K562 (cell line): ENCODE results near the gene SERPINH1. TPM values are rescaled to one million over a fixed set of nuclear protein-coding genes. Genes with fewer than 3 reads are reported as not detected.
A peak's percentile ranks its signal among the peaks of the same experiment; 100 is the strongest.

ENCODE experiments used
- ARNT ChIP-seq, 2 experiments: fragments of 450-650 bp; IDR thresholded peaks; 2 replicates each; pipeline ENCODE4 v1.6.1; 2016; ENCODE audit warnings: mild to moderate bottlenecking in 1 of 2
- CBFA2T2 ChIP-seq: fragments of 450-650 bp; conservative IDR thresholded peaks from 2 replicates; pipeline ENCODE4 v1.6.1; 2017; ENCODE audit warnings: mild to moderate bottlenecking
- CCAR2 ChIP-seq: fragments of 200-400 bp; formaldehyde crosslinking; IDR thresholded peaks from 2 replicates; pipeline ENCODE4 v1.6.1; 2017; ENCODE audit warnings: mild to moderate bottlenecking, low read depth, low read length
- CHCHD3 ChIP-seq: fragments of 250-450 bp; sonication (Bioruptor Pico); IDR thresholded peaks from 2 replicates; pipeline ENCODE4 v2.1.2; 2022; ENCODE audit warnings: mild to moderate bottlenecking
- CTBP1 ChIP-seq: fragments of 450-650 bp; IDR thresholded peaks from 2 replicates; pipeline ENCODE4 v1.6.1; 2016; ENCODE audit warnings: borderline replicate concordance
- ELF1 ChIP-seq: fragments of 200-800 bp; sonication (Bioruptor generic); IDR thresholded peaks from 2 replicates; pipeline ENCODE4 v1.6.1; 2016; ENCODE audit warnings: missing genetic modification characterization, missing compliant biosample characterization
- FOS ChIP-seq: IDR thresholded peaks from 3 replicates; pipeline ENCODE4 v1.6.1; 2011; ENCODE audit not compliant: insufficient read length; ENCODE audit errors: extremely low read depth
- HDAC6 ChIP-seq: IDR thresholded peaks from 2 replicates; pipeline ENCODE4 v1.6.1; 2012; ENCODE audit warnings: low read depth, mild to moderate bottlenecking, control low read depth, inconsistent platforms, low read length, moderate library complexity
- HLTF ChIP-seq: fragments of 450-650 bp; IDR thresholded peaks from 2 replicates; pipeline ENCODE4 v1.6.1; 2016
- JUND ChIP-seq, 2 experiments: IDR thresholded peaks; 2 replicates in 1 of 2; 3 replicates in 1 of 2; pipeline ENCODE4 v1.6.1; 2011; ENCODE audit warnings: borderline replicate concordance in 2 of 2, low read depth in 2 of 2, low read length in 2 of 2, improper control_type of control experiment in 1 of 2, missing biosample characterization in 1 of 2, missing genetic modification characterization in 1 of 2, missing genetic modification reagents in 1 of 2
- KDM4B ChIP-seq, 2 experiments: fragments of 450-650 bp in 1 of 2; sonication (generic) in 1 of 2; IDR thresholded peaks; 2 replicates each; pipeline ENCODE4 v1.6.1; 2016 to 2017; ENCODE audit warnings: borderline replicate concordance in 2 of 2, antibody characterized with exemption in 1 of 2, low read depth in 1 of 2, mild to moderate bottlenecking in 1 of 2
- KLF13 ChIP-seq: fragments of 450-650 bp; IDR thresholded peaks from 2 replicates; pipeline ENCODE4 v1.6.1; 2016; ENCODE audit warnings: missing genetic modification characterization, low read depth, mild to moderate bottlenecking, missing compliant biosample characterization, moderate library complexity, borderline replicate concordance
- MXI1 ChIP-seq: IDR thresholded peaks from 2 replicates; pipeline ENCODE4 v1.6.1; 2011; ENCODE audit warnings: low read depth, mild to moderate bottlenecking, improper control_type of control experiment, low read length
- RCOR1 ChIP-seq, 2 experiments: IDR thresholded peaks; 2 replicates each; pipeline ENCODE4 v1.6.1; 2012; ENCODE audit warnings: low read depth in 2 of 2, low read length in 2 of 2, borderline replicate concordance in 1 of 2, improper control_type of control experiment in 1 of 2
- SMARCE1 ChIP-seq: fragments of 450-650 bp; IDR thresholded peaks from 2 replicates; pipeline ENCODE4 v1.7.1; 2016; ENCODE audit warnings: mild to moderate bottlenecking
- STAT5B ChIP-seq: fragments of 250-450 bp; sonication (Bioruptor Pico); IDR thresholded peaks from 2 replicates; pipeline ENCODE4 v1.8.0; 2021; ENCODE audit warnings: mild to moderate bottlenecking, inconsistent platforms
- SUPT5H ChIP-seq: fragments of 450-650 bp; IDR thresholded peaks from 2 replicates; pipeline ENCODE4 v1.6.1; 2016
- TOE1 ChIP-seq, 2 experiments: fragments of 450-650 bp in 1 of 2; sonication (generic) in 1 of 2; formaldehyde crosslinking in 1 of 2; IDR thresholded peaks; 2 replicates each; pipeline versions ENCODE4 v1.7.1 to v1.8.0; 2016 to 2022; ENCODE audit warnings: borderline replicate concordance in 2 of 2, mild to moderate bottlenecking in 2 of 2, antibody characterized with exemption in 1 of 2, inconsistent platforms in 1 of 2, low read depth in 1 of 2, missing genetic modification reagents in 1 of 2, moderate library complexity in 1 of 2
- ZBED1 ChIP-seq: IDR thresholded peaks from 2 replicates; pipeline ENCODE4 v1.6.1; 2014
- ZBTB7A ChIP-seq: IDR thresholded peaks from 2 replicates; pipeline ENCODE4 v1.6.1; 2011; ENCODE audit warnings: low read depth, mild to moderate bottlenecking, low read length, moderate library complexity, borderline replicate concordance; ENCODE audit not compliant: control insufficient read depth
- ZNF311 ChIP-seq: fragments of 250-450 bp; sonication (Bioruptor Pico); IDR thresholded peaks from 2 replicates; pipeline ENCODE4 v1.4.0; 2020; ENCODE audit warnings: mild to moderate bottlenecking, moderate library complexity
- ZNF780A ChIP-seq: fragments of 250-450 bp; sonication (Bioruptor Pico); IDR thresholded peaks from 2 replicates; pipeline ENCODE4 v1.5.0; 2021; ENCODE audit warnings: mild to moderate bottlenecking
- polyA plus RNA-seq, 8 experiments: library from polyadenylated mRNA; depleted of rRNA in 4 of 8; stranded (reverse) in 5 of 8; unstranded in 3 of 8; fragments of >200 nt; fragmentation: Nextera tagmentation in 2 of 8; fragmentation: Illumina TruSeq in 1 of 8; extraction: Ambion mirVana in 2 of 8; extraction: Trizol in 1 of 8; gene quantifications; 2 replicates each; pipeline versions ENCODE4 v1.2.1 to v1.2.3, GENCODE V29; 2011 to 2014; ENCODE audit warnings: inconsistent platforms in 1 of 8, missing spikeins in 1 of 8
- total RNA-seq, 7 experiments: library from RNA; depleted of rRNA in 6 of 7; stranded (reverse); fragments of >200 nt in 6 of 7; fragmentation: Illumina TruSeq in 2 of 7; extraction: Trizol in 2 of 7; gene quantifications; 2 replicates each; pipeline versions ENCODE4 v1.2.1 to v1.2.3, GENCODE V29; 2011 to 2021; ENCODE audit warnings: low replicate concordance in 1 of 7
- TF ChIP-seq, protein P1 (sequence below): sonication (generic); formaldehyde crosslinking; IDR thresholded peaks from 2 replicates; pipeline ENCODE4 v1.8.1; 2023; ENCODE audit warnings: mild to moderate bottlenecking, missing genetic modification reagents
- TF ChIP-seq, protein P2 (sequence below): sonication (generic); formaldehyde crosslinking; IDR thresholded peaks from 2 replicates; pipeline ENCODE4 v1.8.1; 2022; ENCODE audit warnings: missing genetic modification reagents
- TF ChIP-seq, protein P3 (sequence below): sonication (generic); formaldehyde crosslinking; IDR thresholded peaks from 2 replicates; pipeline ENCODE4 v1.5.0; 2020; ENCODE audit warnings: missing genetic modification reagents

SERPINH1 gene
- total and polyA plus RNA-seq, 9 of the 15 experiments (the other 6 are each of a cell fraction or from before 2014, with no cell fraction given), result 2.8 to 106 (median 67.9) TPM

GRCh38 chr11:75576499-75576918 is 14.5 kb downstream of the SERPINH1 start (continued):
- TF ChIP-seq, protein P1, sequence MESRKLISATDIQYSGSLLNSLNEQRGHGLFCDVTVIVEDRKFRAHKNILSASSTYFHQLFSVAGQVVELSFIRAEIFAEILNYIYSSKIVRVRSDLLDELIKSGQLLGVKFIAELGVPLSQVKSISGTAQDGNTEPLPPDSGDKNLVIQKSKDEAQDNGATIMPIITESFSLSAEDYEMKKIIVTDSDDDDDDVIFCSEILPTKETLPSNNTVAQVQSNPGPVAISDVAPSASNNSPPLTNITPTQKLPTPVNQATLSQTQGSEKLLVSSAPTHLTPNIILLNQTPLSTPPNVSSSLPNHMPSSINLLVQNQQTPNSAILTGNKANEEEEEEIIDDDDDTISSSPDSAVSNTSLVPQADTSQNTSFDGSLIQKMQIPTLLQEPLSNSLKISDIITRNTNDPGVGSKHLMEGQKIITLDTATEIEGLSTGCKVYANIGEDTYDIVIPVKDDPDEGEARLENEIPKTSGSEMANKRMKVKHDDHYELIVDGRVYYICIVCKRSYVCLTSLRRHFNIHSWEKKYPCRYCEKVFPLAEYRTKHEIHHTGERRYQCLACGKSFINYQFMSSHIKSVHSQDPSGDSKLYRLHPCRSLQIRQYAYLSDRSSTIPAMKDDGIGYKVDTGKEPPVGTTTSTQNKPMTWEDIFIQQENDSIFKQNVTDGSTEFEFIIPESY (CRISPR knock-in tag), result peak; percentile 47; the same call in 1 of the 2 replicates
- TF ChIP-seq CTBP1 (peak; percentile 35; the same call in 1 of the 2 replicates), CBFA2T2 (no peak), ZNF311 (CRISPR knock-in tag) (no peak), ARNT (IDR thresholded peaks at IDR 0.05) (no peak), RCOR1 (IDR thresholded peaks at IDR 0.05; ENCODE audit: borderline replicate concordance in 1 of 2, low read depth in 2 of 2, low read length in 2 of 2) (no peak), CHCHD3 (CRISPR knock-in tag) (no peak), MXI1 (no peak), KDM4B (IDR thresholded peaks at IDR 0.05; ENCODE audit: borderline replicate concordance in 2 of 2, low read depth in 1 of 2) (no peak), FOS (no peak), KLF13 (no peak), ELF1 (tag) (peak; percentile 40; the same call in 1 of the 2 replicates), SUPT5H (no peak), JUND (IDR thresholded peaks at IDR 0.05; ENCODE audit: borderline replicate concordance, low read depth, low read length) (no peak), JUND (tag; IDR thresholded peaks at IDR 0.05; ENCODE audit: borderline replicate concordance, low read depth, low read length) (no peak), HLTF (no peak), ZNF780A (CRISPR knock-in tag) (no peak), SMARCE1 (no peak), CCAR2 (no peak), HDAC6 (no peak), TOE1 (IDR thresholded peaks at IDR 0.05; ENCODE audit: borderline replicate concordance) (no peak), TOE1 (CRISPR knock-in tag; IDR thresholded peaks at IDR 0.05; ENCODE audit: borderline replicate concordance, low read depth) (no peak), ZBTB7A (no peak), STAT5B (no peak), ZBED1 (no peak)
- TF ChIP-seq, protein P2, sequence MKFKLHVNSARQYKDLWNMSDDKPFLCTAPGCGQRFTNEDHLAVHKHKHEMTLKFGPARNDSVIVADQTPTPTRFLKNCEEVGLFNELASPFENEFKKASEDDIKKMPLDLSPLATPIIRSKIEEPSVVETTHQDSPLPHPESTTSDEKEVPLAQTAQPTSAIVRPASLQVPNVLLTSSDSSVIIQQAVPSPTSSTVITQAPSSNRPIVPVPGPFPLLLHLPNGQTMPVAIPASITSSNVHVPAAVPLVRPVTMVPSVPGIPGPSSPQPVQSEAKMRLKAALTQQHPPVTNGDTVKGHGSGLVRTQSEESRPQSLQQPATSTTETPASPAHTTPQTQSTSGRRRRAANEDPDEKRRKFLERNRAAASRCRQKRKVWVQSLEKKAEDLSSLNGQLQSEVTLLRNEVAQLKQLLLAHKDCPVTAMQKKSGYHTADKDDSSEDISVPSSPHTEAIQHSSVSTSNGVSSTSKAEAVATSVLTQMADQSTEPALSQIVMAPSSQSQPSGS, result no peak
- TF ChIP-seq, protein P3, sequence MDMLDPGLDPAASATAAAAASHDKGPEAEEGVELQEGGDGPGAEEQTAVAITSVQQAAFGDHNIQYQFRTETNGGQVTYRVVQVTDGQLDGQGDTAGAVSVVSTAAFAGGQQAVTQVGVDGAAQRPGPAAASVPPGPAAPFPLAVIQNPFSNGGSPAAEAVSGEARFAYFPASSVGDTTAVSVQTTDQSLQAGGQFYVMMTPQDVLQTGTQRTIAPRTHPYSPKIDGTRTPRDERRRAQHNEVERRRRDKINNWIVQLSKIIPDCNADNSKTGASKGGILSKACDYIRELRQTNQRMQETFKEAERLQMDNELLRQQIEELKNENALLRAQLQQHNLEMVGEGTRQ (CRISPR knock-in tag), result peak; percentile 30; the same call in 1 of the 2 replicates
